CD4-positive, alpha-beta T cell treated with Interleukin-2 at 100 ng/mL for 4 hours (primary cell): ENCODE results near the gene MGAT4C.

Source experiments
- DNase-seq: peaks from one replicate; pipeline ENCODE4 v3.0.0-alpha.2; 2020; ENCODE audit warnings: low spot score

Gene MGAT4C

GRCh38 chr12:86229772-86230171, 26.4 kb downstream of the MGAT4C start:
- no peak for DNase-seq

- DNase-seq = no peak
Observed at GRCh38 chr12:86228656-86229055, 27.5 kb downstream of the MGAT4C start.

GRCh38 chr12:86226481-86226880, 29.7 kb downstream of the MGAT4C start:
- no peak for DNase-seq

- DNase-seq = no peak
Observed at GRCh38 chr12:86216591-86216990, 39.6 kb downstream of the MGAT4C start.

- DNase-seq = no peak
Observed at GRCh38 chr12:86213012-86213411, 43.2 kb downstream of the MGAT4C start.

- no peak for DNase-seq
Observed at GRCh38 chr12:86198696-86199444, 57.3 kb downstream of the MGAT4C start.

GRCh38 chr12:86196465-86196864, 59.7 kb downstream of the MGAT4C start:
- DNase-seq = no peak

- DNase-seq = no peak
Observed at GRCh38 chr12:86194721-86195120, 61.5 kb downstream of the MGAT4C start.

GRCh38 chr12:86193931-86194330, 62.3 kb downstream of the MGAT4C start:
- no peak for DNase-seq

- no peak for DNase-seq
Observed at GRCh38 chr12:86188226-86188625, 68.0 kb downstream of the MGAT4C start.

GRCh38 chr12:86186449-86186848, 69.7 kb downstream of the MGAT4C start:
- no peak for DNase-seq

- DNase-seq = no peak
Observed at GRCh38 chr12:86179855-86180254, 76.3 kb downstream of the MGAT4C start.

- no peak for DNase-seq
Observed at GRCh38 chr12:86174188-86174587, 82.0 kb downstream of the MGAT4C start.

GRCh38 chr12:86172913-86173443, 83.2 kb downstream of the MGAT4C start:
- no peak for DNase-seq

GRCh38 chr12:86170051-86170450, 86.1 kb downstream of the MGAT4C start:
- DNase-seq = no peak

GRCh38 chr12:86158956-86159355, 97.2 kb downstream of the MGAT4C start:
- no peak for DNase-seq

- DNase-seq = no peak
Observed at GRCh38 chr12:86154620-86155019, 101.6 kb downstream of the MGAT4C start.

GRCh38 chr12:86148612-86149011, 107.6 kb downstream of the MGAT4C start:
- no peak for DNase-seq

- DNase-seq = no peak
Observed at GRCh38 chr12:86148071-86148470, 108.1 kb downstream of the MGAT4C start.

GRCh38 chr12:86145156-86145555, 111.0 kb downstream of the MGAT4C start:
- no peak for DNase-seq

GRCh38 chr12:86143162-86143561, 113.0 kb downstream of the MGAT4C start:
- no peak for DNase-seq

- DNase-seq = no peak
Observed at GRCh38 chr12:86139671-86140070, 116.5 kb downstream of the MGAT4C start.

GRCh38 chr12:86138770-86139169, 117.4 kb downstream of the MGAT4C start:
- no peak for DNase-seq

GRCh38 chr12:86137936-86138335, 118.3 kb downstream of the MGAT4C start:
- no peak for DNase-seq
